SK-N-SH (cell line): ENCODE data around the gene NEBL. TPM values are rescaled to one million over a fixed set of nuclear protein-coding genes. Genes with fewer than 3 reads are reported as not detected.

ENCODE experiments used
- CTCF ChIA-PET: fragments of 300-600, 350-600 bp; formaldehyde crosslinking; extraction: SDS; loops from one replicate; lab custom pipeline; 2021; lab: Yijun Ruan, JAX
- POLR2A ChIA-PET: fragments of 350-600 bp; sonication (Branson Sonifier 250); formaldehyde crosslinking; extraction: SDS; loops from one replicate; lab custom pipeline; 2020; ENCODE audit warnings: antibody characterized with exemption, inconsistent platforms; lab: Yijun Ruan, JAX
- DNase-seq: peaks from one replicate; pipeline ENCODE4 v3.0.0; 2012
- H2AFZ ChIP-seq: fragments of 200-600 bp; sonication (generic); 2 replicates; pipeline ENCODE4 v1.8.1; 2016; ENCODE audit warnings: antibody characterized with exemption, mild to moderate bottlenecking, low read depth
- H3F3A ChIP-seq: fragments of 200-600 bp; sonication (generic); replicated peaks from 2 replicates; pipeline ENCODE3; 2016; ENCODE audit warnings: antibody characterized with exemption, mild to moderate bottlenecking; ENCODE audit not compliant: insufficient read depth
- H3K27ac ChIP-seq, 2 experiments: fragments of 200-500 bp in 1 of 2; fragments of 200-600 bp in 1 of 2; sonication (Bioruptor generic) in 1 of 2; sonication (generic), shearing (Covaris generic) in 1 of 2; 2 replicates each; pipeline versions ENCODE4 v1.5.1 to v1.6.1; 2014 to 2016; ENCODE audit warnings: low read depth in 2 of 2, inconsistent platforms in 1 of 2, low read length in 1 of 2, mild to moderate bottlenecking in 1 of 2, mixed read lengths in 1 of 2
- H3K27me3 ChIP-seq: fragments of 200-600 bp; sonication (generic), shearing (Covaris generic); 2 replicates; pipeline ENCODE4 v1.6.1; 2016; ENCODE audit warnings: mixed run types; ENCODE audit not compliant: insufficient read depth
- H3K36me3 ChIP-seq, 2 experiments: fragments of 200-500 bp in 1 of 2; fragments of 200-600 bp in 1 of 2; sonication (Bioruptor generic) in 1 of 2; sonication (generic) in 1 of 2; replicated peaks in 1 of 2; 2 replicates each; pipeline versions ENCODE3 to v1.5.1; 2014 to 2016; ENCODE audit warnings: low read length in 1 of 2, mild to moderate bottlenecking in 1 of 2; ENCODE audit not compliant: insufficient read depth in 2 of 2, control insufficient read depth in 1 of 2
- H3K4me1 ChIP-seq, 2 experiments: fragments of 200-500 bp in 1 of 2; fragments of 200-600 bp in 1 of 2; sonication (Bioruptor generic) in 1 of 2; sonication (generic), shearing (Covaris generic) in 1 of 2; 2 replicates each; pipeline versions ENCODE4 v1.5.1 to v1.6.1; 2014 to 2016; ENCODE audit warnings: low read depth in 1 of 2, low read length in 1 of 2, mixed run types in 1 of 2; ENCODE audit not compliant: insufficient read depth in 2 of 2, control insufficient read depth in 1 of 2
- H3K4me2 ChIP-seq: fragments of 200-600 bp; sonication (generic), shearing (Covaris generic); 2 replicates; pipeline ENCODE4 v1.6.1; 2017; ENCODE audit warnings: mixed run types
- H3K4me3 ChIP-seq, 2 experiments: fragments of 200-500 bp in 1 of 2; fragments of 200-600 bp in 1 of 2; sonication (Bioruptor generic) in 1 of 2; sonication (generic), shearing (Covaris generic) in 1 of 2; 2 replicates each; pipeline versions ENCODE4 v1.5.1 to v1.8.1; 2014 to 2016; ENCODE audit warnings: low read depth in 2 of 2, inconsistent platforms in 1 of 2, low read length in 1 of 2, mild to moderate bottlenecking in 1 of 2, mixed read lengths in 1 of 2, moderate library complexity in 1 of 2
- H3K79me2 ChIP-seq: fragments of 200-600 bp; sonication (generic); 2 replicates; pipeline ENCODE4 v1.8.1; 2017; ENCODE audit warnings: mild to moderate bottlenecking; ENCODE audit not compliant: insufficient read depth
- H3K9ac ChIP-seq: fragments of 200-600 bp; sonication (generic); 2 replicates; pipeline ENCODE4 v1.6.1; 2017; ENCODE audit warnings: mixed run types
- H3K9me2 ChIP-seq: fragments of 200-600 bp; sonication (generic); 2 replicates; pipeline ENCODE4 v1.6.1; 2017; ENCODE audit warnings: mixed run types
- H3K9me3 ChIP-seq: fragments of 200-600 bp; sonication (generic); 2 replicates; pipeline ENCODE4 v1.6.1; 2017; ENCODE audit warnings: mixed run types, mild to moderate bottlenecking, moderate library complexity
- H4K20me1 ChIP-seq: fragments of 200-600 bp; sonication (generic); 2 replicates; pipeline ENCODE4 v1.6.1; 2017; ENCODE audit warnings: mild to moderate bottlenecking, mixed run types; ENCODE audit not compliant: insufficient read depth
- CHD2 ChIP-seq: fragments of 150-350 bp; IDR thresholded peaks from 2 replicates; pipeline ENCODE4 v1.6.1; 2018; ENCODE audit warnings: low read length; ENCODE audit not compliant: partially characterized antibody
- ELF1 ChIP-seq: IDR thresholded peaks from 2 replicates; pipeline ENCODE4 v1.4.0; 2012
- EP300 ChIP-seq, 2 experiments: IDR thresholded peaks; 2 replicates each; pipeline versions ENCODE4 v1.4.0 to v1.6.1; 2012; ENCODE audit warnings: borderline replicate concordance in 1 of 2, low read depth in 1 of 2, low read length in 1 of 2
- FOSL2 ChIP-seq: IDR thresholded peaks from 2 replicates; pipeline ENCODE4 v1.4.0; 2012; ENCODE audit warnings: low read depth, mild to moderate bottlenecking, moderate library complexity, borderline replicate concordance
- FOXJ3 ChIP-seq: sonication (generic); formaldehyde crosslinking; IDR thresholded peaks from 2 replicates; pipeline ENCODE4 v1.5.1; 2020; ENCODE audit warnings: mild to moderate bottlenecking, missing genetic modification reagents
- GABPA ChIP-seq: IDR thresholded peaks from 2 replicates; pipeline ENCODE4 v1.4.0; 2012; ENCODE audit warnings: low read depth, mild to moderate bottlenecking
- GATA2 ChIP-seq: sonication (generic); formaldehyde crosslinking; IDR thresholded peaks from 2 replicates; pipeline ENCODE4 v1.5.0; 2020; ENCODE audit warnings: mild to moderate bottlenecking, missing genetic modification reagents
- IRF3 ChIP-seq: fragments of 150-350 bp; IDR thresholded peaks from 2 replicates; pipeline ENCODE4 v1.6.1; 2016; ENCODE audit warnings: mild to moderate bottlenecking, low read depth, low read length
- MEF2A ChIP-seq: IDR thresholded peaks from 2 replicates; pipeline ENCODE4 v1.4.0; 2012; ENCODE audit warnings: low read depth, borderline replicate concordance
- NRF1 ChIP-seq: IDR thresholded peaks from 2 replicates; pipeline ENCODE4 v1.6.1; 2012; ENCODE audit warnings: low read depth, mild to moderate bottlenecking, low read length
- POLR2AphosphoS5 ChIP-seq: IDR thresholded peaks from 2 replicates; pipeline ENCODE4 v1.6.1; 2012; ENCODE audit warnings: low read depth, low read length
- RAD21 ChIP-seq: IDR thresholded peaks from 2 replicates; pipeline ENCODE4 v1.6.1; 2012; ENCODE audit warnings: mild to moderate bottlenecking, low read length
- REST ChIP-seq: IDR thresholded peaks from 2 replicates; pipeline ENCODE4 v1.6.1; 2012; ENCODE audit warnings: mild to moderate bottlenecking, low read depth, low read length, moderate library complexity
- RXRA ChIP-seq: IDR thresholded peaks from 2 replicates; pipeline ENCODE4 v1.4.0; 2012; ENCODE audit warnings: low read depth, mild to moderate bottlenecking, borderline replicate concordance
- TCF12 ChIP-seq: IDR thresholded peaks from 2 replicates; pipeline ENCODE4 v1.4.0; 2012
- TEAD4 ChIP-seq: IDR thresholded peaks from 2 replicates; pipeline ENCODE4 v1.4.0; 2012; ENCODE audit warnings: mild to moderate bottlenecking, borderline replicate concordance; ENCODE audit not compliant: insufficient read depth
- YY1 ChIP-seq: IDR thresholded peaks from 2 replicates; pipeline ENCODE4 v1.4.0; 2012; ENCODE audit warnings: low read depth, mild to moderate bottlenecking
- WGBS: methylation state at CpG from one replicate; pipeline ENCODE4 v1.1.6; 2017; ENCODE audit warnings: low lambda C conversion rate; 5-methylcytosine and 5-hydroxymethylcytosine counted together
- polyA plus RNA-seq, 3 experiments: library from polyadenylated mRNA; depleted of rRNA; stranded (reverse); fragments of >200 nt; gene quantifications; 2 replicates each; pipeline ENCODE4 v1.2.3, GENCODE V29; 2012
- TF ChIP-seq, protein P1 (sequence below): fragments of 200-600 bp; sonication (generic); IDR thresholded peaks from 2 replicates; pipeline ENCODE4 v1.6.1; 2017; ENCODE audit warnings: antibody characterized with exemption, mild to moderate bottlenecking, moderate library complexity
- TF ChIP-seq, protein P2 (sequence below): IDR thresholded peaks from 2 replicates; pipeline ENCODE4 v1.4.0; 2012; ENCODE audit warnings: low read depth, borderline replicate concordance
- TF ChIP-seq, protein P3 (sequence below): IDR thresholded peaks from 2 replicates; pipeline ENCODE4 v1.4.0; 2012; ENCODE audit warnings: low read depth, borderline replicate concordance

Gene NEBL
- polyA plus RNA-seq, 1 of the 3 experiments (the other 2 are of a cell fraction): 0.58 TPM

DNA sequence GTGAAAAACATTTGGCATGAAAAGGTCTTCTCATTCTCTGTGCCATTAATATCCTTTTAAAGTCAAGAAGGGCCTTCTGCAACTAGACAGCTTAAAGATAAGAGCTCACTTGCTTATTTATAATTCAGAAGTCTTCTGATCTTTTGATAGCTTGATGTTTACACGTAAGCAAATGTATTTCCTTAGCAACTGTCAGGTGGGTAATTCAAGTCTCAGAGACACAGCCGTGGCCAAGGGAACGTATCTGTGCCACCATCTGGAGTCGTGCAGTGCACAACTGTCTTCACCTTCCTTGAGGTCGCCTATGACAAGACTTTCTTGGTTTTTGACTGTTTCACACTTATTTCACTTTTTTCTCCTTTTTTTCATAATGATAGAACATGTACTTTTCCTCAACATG lies 4.0 kb upstream of the NEBL start:
- H3K9me3 ChIP-seq: no peaks in the 10 kb centered on the region
- H3K79me2 ChIP-seq: no peaks in the 10 kb centered on the region
- no peaks in the 10 kb centered on the region; a peak in 2 of 4 replicates for H3K4me1 ChIP-seq
- POLR2A ChIA-PET: no interaction called here
- no peak overlapping the region for H3K27ac ChIP-seq
- 68% methylated on average over 5 of the region's 5 CpGs for WGBS
- TF ChIP-seq IRF3 (no peak), CHD2 (no peak), REST (no peak), FOXJ3 (CRISPR knock-in tag) (no peak), FOSL2 (no peak), TCF12 (no peak), GATA2 (CRISPR knock-in tag) (no peak), TEAD4 (no peak), RAD21 (no peak), MEF2A (no peak), GABPA (no peak), NRF1 (no peak), YY1 (no peak), EP300 (IDR thresholded peaks at IDR 0.05; ENCODE audit: borderline replicate concordance in 1 of 2, low read depth in 1 of 2, low read length in 1 of 2) (no peak), RXRA (no peak), ELF1 (no peak), POLR2AphosphoS5 (no peak)
- TF ChIP-seq, protein P1, sequence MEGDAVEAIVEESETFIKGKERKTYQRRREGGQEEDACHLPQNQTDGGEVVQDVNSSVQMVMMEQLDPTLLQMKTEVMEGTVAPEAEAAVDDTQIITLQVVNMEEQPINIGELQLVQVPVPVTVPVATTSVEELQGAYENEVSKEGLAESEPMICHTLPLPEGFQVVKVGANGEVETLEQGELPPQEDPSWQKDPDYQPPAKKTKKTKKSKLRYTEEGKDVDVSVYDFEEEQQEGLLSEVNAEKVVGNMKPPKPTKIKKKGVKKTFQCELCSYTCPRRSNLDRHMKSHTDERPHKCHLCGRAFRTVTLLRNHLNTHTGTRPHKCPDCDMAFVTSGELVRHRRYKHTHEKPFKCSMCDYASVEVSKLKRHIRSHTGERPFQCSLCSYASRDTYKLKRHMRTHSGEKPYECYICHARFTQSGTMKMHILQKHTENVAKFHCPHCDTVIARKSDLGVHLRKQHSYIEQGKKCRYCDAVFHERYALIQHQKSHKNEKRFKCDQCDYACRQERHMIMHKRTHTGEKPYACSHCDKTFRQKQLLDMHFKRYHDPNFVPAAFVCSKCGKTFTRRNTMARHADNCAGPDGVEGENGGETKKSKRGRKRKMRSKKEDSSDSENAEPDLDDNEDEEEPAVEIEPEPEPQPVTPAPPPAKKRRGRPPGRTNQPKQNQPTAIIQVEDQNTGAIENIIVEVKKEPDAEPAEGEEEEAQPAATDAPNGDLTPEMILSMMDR: no peak
- TF ChIP-seq, protein P2, sequence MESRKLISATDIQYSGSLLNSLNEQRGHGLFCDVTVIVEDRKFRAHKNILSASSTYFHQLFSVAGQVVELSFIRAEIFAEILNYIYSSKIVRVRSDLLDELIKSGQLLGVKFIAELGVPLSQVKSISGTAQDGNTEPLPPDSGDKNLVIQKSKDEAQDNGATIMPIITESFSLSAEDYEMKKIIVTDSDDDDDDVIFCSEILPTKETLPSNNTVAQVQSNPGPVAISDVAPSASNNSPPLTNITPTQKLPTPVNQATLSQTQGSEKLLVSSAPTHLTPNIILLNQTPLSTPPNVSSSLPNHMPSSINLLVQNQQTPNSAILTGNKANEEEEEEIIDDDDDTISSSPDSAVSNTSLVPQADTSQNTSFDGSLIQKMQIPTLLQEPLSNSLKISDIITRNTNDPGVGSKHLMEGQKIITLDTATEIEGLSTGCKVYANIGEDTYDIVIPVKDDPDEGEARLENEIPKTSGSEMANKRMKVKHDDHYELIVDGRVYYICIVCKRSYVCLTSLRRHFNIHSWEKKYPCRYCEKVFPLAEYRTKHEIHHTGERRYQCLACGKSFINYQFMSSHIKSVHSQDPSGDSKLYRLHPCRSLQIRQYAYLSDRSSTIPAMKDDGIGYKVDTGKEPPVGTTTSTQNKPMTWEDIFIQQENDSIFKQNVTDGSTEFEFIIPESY: no peak
- TF ChIP-seq, protein P3, sequence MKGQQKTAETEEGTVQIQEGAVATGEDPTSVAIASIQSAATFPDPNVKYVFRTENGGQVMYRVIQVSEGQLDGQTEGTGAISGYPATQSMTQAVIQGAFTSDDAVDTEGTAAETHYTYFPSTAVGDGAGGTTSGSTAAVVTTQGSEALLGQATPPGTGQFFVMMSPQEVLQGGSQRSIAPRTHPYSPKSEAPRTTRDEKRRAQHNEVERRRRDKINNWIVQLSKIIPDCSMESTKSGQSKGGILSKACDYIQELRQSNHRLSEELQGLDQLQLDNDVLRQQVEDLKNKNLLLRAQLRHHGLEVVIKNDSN: no peak
- TF ChIP-seq, all 33 proteins: peak for 0
- peaks cover 0 to 14% of the 10 kb centered on the region in 2 experiments for H3K36me3 ChIP-seq
- no peaks in the 10 kb centered on the region for H4K20me1 ChIP-seq
- no peaks in the 10 kb centered on the region for H3K27me3 ChIP-seq
- no peak overlapping the region for H3K9ac ChIP-seq
- DNase-seq: no peak
- H3F3A ChIP-seq: no peaks in the 10 kb centered on the region
- H2AFZ ChIP-seq: no peak overlapping the region
- CTCF ChIA-PET: interaction anchor here (0.8 to 1.1 kb wide), 2 partner anchors 11 to 12 kb away, joined by 4 read pairs; no protein-coding TSS in a partner anchor
- no peaks in the 10 kb centered on the region for H3K9me2 ChIP-seq
- H3K4me2 ChIP-seq: no peak overlapping the region
- no peak overlapping the region for H3K4me3 ChIP-seq
